Activated CD4-positive, alpha-beta memory T cell treated with anti-CD3 and anti-CD28 coated beads, Interleukin-2, amount 10 ng/mL, durations not matched to agents 7 days and 5 days (primary cell): ENCODE results near the gene KCNAB1. TPM values are rescaled to one million over a fixed set of nuclear protein-coding genes. Genes with fewer than 3 reads are reported as not detected.

Experiments used
- CTCF ChIA-PET: fragments of 350-600 bp; sonication (Branson Sonifier 250); formaldehyde crosslinking; loops from one replicate; lab custom pipeline; 2021; ENCODE audit warnings: antibody characterized with exemption, inconsistent platforms; lab: Charles Lee
- POLR2A ChIA-PET: fragments of 350-600 bp; sonication (Branson Sonifier 250); formaldehyde crosslinking; loops from one replicate; lab custom pipeline; 2021; ENCODE audit warnings: antibody characterized with exemption; lab: Charles Lee
- DNase-seq: peaks from one replicate; pipeline ENCODE4 v3.0.0-alpha.2; 2020
- H3K27ac Mint-ChIP-seq: one replicate; pipeline ENCODE4 v1.8.0; 2021; ENCODE audit warnings: mild to moderate bottlenecking, mixed read lengths
- H3K27me3 Mint-ChIP-seq: one replicate; pipeline ENCODE4 v1.8.0; 2021; ENCODE audit warnings: mixed read lengths
- H3K36me3 Mint-ChIP-seq: one replicate; pipeline ENCODE4 v1.8.0; 2021; ENCODE audit warnings: low read depth, mixed read lengths
- H3K4me1 Mint-ChIP-seq: one replicate; pipeline ENCODE4 v1.8.0; 2021; ENCODE audit warnings: mixed read lengths
- H3K4me3 Mint-ChIP-seq: one replicate; pipeline ENCODE4 v1.8.0; 2021; ENCODE audit warnings: mild to moderate bottlenecking, mixed read lengths
- H3K9me3 Mint-ChIP-seq: one replicate; pipeline ENCODE4 v1.8.0; 2021; ENCODE audit warnings: mixed read lengths
- total RNA-seq, 2 experiments: library from RNA; stranded (reverse); gene quantifications; one replicate each; pipeline ENCODE4 v1.2.3, GENCODE V29; 2021

Gene KCNAB1
- total RNA-seq, 2 experiments from 2014 or later: not detected

DNA sequence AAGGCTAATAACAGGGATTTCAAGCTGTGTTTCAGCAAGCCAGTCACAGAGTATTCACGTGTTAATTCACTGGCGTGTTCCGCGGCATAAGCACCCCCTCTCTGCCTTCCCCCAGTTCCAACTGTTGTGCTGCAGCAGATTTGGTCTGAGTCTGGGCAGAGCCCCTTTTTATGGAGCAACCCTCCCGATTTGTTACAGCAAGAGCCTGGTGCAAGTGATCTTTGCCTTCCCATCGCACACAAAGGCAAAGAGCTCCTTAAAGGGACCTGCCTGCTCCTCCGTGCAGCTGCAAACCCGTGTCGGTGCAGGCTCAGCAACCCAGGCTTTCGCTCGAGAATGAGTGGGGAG is 170.5 kb downstream of the KCNAB1 start:
- H3K27me3 Mint-ChIP-seq: peaks cover 53% of the 10 kb centered on the region
- H3K4me3 Mint-ChIP-seq: no peak overlapping the region
- H3K9me3 Mint-ChIP-seq: no peaks in the 10 kb centered on the region
- H3K4me1 Mint-ChIP-seq: no peaks in the 10 kb centered on the region
- H3K27ac Mint-ChIP-seq: no peak overlapping the region
- POLR2A ChIA-PET: no interaction called here
- CTCF ChIA-PET: no interaction called here
- no peak for DNase-seq
- no peaks in the 10 kb centered on the region for H3K36me3 Mint-ChIP-seq

GRCh38 chr3:156291272-156292123 is 171.1 kb downstream of the KCNAB1 start:
- Mint-ChIP-seq H3K9me3 (no peaks in the 10 kb centered on the region), H3K36me3 (no peaks in the 10 kb centered on the region), H3K4me3 (no peak overlapping the region), H3K27ac (no peak overlapping the region), H3K4me1 (no peaks in the 10 kb centered on the region), H3K27me3 (peaks cover 52% of the 10 kb centered on the region)
- DNase-seq: no peak
- CTCF ChIA-PET: no interaction called here
- POLR2A ChIA-PET: no interaction called here

DNA sequence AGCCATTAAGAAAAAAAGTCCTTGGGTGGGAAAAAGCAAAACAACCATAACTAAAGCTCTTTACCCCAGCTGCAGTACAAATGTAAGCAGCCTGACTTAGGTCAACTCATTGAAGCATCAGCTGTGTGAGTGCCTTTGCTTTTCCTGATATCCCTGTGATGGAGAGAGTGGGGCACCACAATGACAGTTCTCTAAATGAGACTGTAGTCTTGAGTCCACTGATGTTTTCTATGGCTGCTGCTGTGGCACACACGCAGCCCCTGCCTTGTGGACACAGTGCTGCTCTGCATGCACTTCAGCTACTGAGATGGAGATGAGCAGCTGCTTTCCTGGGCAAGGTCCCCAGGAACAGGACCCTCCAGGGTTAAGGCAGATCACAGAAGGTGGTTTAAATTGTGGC is 173.2 kb downstream of the KCNAB1 start:
- Mint-ChIP-seq H3K36me3 (no peaks in the 10 kb centered on the region), H3K27me3 (peaks cover 51% of the 10 kb centered on the region), H3K27ac (no peak overlapping the region), H3K4me3 (no peak overlapping the region), H3K4me1 (no peaks in the 10 kb centered on the region), H3K9me3 (no peaks in the 10 kb centered on the region)
- DNase-seq: no peak
- ChIA-PET CTCF (no interaction called here), POLR2A (interaction anchor here (0.6 kb wide), 1 partner anchor 229 kb away, joined by 6 read pairs; no protein-coding TSS in a partner anchor)

- no peaks in the 10 kb centered on the region for H3K4me1 Mint-ChIP-seq
- ChIA-PET CTCF (interaction anchor here (0.6 kb wide), 1 partner anchor 307 kb away, joined by 4 read pairs; no protein-coding TSS in a partner anchor), POLR2A (no interaction called here)
- no peaks in the 10 kb centered on the region for H3K9me3 Mint-ChIP-seq
- H3K36me3 Mint-ChIP-seq: no peaks in the 10 kb centered on the region
- no peak for DNase-seq
- H3K27me3 Mint-ChIP-seq: peaks cover 24% of the 10 kb centered on the region
- no peak overlapping the region for H3K27ac Mint-ChIP-seq
- no peak overlapping the region for H3K4me3 Mint-ChIP-seq
Measured at GRCh38 chr3:156297582-156297981, 177.2 kb downstream of the KCNAB1 start.

DNA sequence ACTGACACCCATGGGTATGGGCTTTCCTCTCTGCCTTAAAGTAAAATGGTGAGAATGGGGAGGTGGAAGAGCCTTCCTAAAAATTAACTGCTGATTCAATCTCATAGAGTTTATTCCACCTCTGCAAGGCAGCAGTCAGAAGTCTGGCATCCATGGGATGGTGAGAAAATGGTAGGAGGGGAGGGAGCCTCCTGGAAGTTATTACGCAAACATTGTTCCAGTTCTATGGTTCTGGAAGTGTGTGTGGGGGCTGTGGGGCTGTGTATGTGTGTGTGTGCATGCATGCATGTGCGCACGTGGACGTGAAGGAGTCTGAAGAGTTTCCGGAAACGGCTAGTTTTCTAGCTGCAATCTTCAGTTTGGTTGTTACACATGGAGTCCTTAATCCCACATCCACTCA is 177.6 kb downstream of the KCNAB1 start:
- Mint-ChIP-seq H3K27me3 (peaks cover 22% of the 10 kb centered on the region), H3K4me1 (no peaks in the 10 kb centered on the region), H3K9me3 (no peaks in the 10 kb centered on the region), H3K36me3 (no peaks in the 10 kb centered on the region), H3K4me3 (no peak overlapping the region), H3K27ac (no peak overlapping the region)
- POLR2A ChIA-PET: no interaction called here
- CTCF ChIA-PET: no interaction called here
- DNase-seq: no peak

DNA sequence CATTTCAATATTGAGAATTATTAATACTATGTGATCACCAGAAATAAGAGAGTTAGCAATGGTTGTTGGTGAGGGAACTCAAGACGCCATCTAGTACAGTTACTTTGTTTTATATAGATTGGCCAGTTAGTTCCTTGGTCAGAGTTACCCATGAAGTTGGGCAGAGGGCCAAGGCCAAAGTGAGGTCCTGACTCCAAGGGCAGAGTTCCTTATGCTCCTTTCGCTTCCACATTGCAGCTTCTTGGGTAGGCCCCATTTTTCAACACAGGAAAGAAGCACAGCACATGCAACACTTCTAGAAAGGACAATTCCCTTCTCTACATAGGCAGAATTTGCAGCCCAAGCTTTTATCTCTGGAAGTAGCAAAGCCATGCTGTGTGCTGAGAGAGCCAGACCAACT is 178.6 kb downstream of the KCNAB1 start:
- H3K27ac Mint-ChIP-seq: no peak overlapping the region
- H3K27me3 Mint-ChIP-seq: peaks cover 14% of the 10 kb centered on the region
- H3K9me3 Mint-ChIP-seq: no peaks in the 10 kb centered on the region
- H3K36me3 Mint-ChIP-seq: no peaks in the 10 kb centered on the region
- POLR2A ChIA-PET: interaction anchor here (0.6 kb wide), 1 partner anchor 245 kb away, joined by 4 read pairs; no protein-coding TSS in a partner anchor
- H3K4me1 Mint-ChIP-seq: no peaks in the 10 kb centered on the region
- no peak overlapping the region for H3K4me3 Mint-ChIP-seq
- no peak for DNase-seq
- CTCF ChIA-PET: no interaction called here

DNA sequence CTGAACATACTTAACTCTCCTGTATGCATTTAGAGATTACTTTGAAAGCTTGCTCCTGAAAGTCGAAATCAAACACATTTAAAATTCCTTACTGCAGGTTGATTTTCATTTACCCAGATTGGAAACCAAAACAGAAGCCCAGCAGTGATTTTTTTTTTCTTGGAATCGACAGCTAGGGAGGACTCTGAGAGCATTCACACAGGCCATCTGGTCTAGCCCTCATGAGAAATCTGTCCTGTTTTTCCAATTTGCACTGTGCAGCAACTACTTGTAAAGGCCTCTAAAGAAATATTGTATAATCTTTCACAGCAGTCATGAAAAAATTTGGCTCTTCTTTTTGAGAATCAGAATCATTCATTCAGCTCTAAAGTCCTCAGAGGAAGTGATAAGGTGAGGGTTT is 179.2 kb downstream of the KCNAB1 start:
- H3K27ac Mint-ChIP-seq: no peak overlapping the region
- H3K4me1 Mint-ChIP-seq: no peaks in the 10 kb centered on the region
- H3K27me3 Mint-ChIP-seq: peaks cover 10% of the 10 kb centered on the region
- H3K4me3 Mint-ChIP-seq: no peak overlapping the region
- POLR2A ChIA-PET: interaction anchor here (0.6 kb wide), 1 partner anchor 245 kb away, joined by 4 read pairs; no protein-coding TSS in a partner anchor
- no peak for DNase-seq
- CTCF ChIA-PET: no interaction called here
- no peaks in the 10 kb centered on the region for H3K36me3 Mint-ChIP-seq
- no peaks in the 10 kb centered on the region for H3K9me3 Mint-ChIP-seq

DNA sequence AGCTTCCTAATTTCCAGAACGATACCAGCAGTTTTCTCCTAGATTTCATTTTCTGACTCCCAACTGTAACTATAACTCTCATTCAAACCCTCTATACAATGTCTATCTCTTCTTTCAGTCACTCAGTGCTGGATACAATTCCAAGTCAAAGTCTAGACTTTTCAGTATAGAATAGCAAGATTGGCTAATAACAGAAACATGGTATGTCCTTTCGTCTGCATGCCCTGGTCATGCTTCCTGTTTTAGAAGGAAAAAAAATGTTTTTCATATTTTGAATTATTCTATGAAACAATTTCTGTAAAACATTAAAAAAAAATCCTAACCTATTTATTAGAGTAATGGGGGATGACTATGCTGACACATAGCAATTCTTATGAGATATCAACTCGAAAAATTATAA is 180.0 kb downstream of the KCNAB1 start:
- POLR2A ChIA-PET: no interaction called here

GRCh38 chr3:156300929-156301840 is 180.8 kb downstream of the KCNAB1 start:
- H3K27ac Mint-ChIP-seq: no peak overlapping the region
- H3K27me3 Mint-ChIP-seq: peaks cover 13% of the 10 kb centered on the region
- H3K9me3 Mint-ChIP-seq: no peaks in the 10 kb centered on the region
- CTCF ChIA-PET: no interaction called here
- DNase-seq: no peak
- H3K4me1 Mint-ChIP-seq: no peaks in the 10 kb centered on the region
- POLR2A ChIA-PET: no interaction called here
- H3K36me3 Mint-ChIP-seq: no peaks in the 10 kb centered on the region
- no peak overlapping the region for H3K4me3 Mint-ChIP-seq

More for the DNA sequence above, 180.0 kb downstream of the KCNAB1 start:
- CTCF ChIA-PET: no interaction called here
- Mint-ChIP-seq H3K36me3 (no peaks in the 10 kb centered on the region), H3K4me1 (no peaks in the 10 kb centered on the region), H3K27ac (no peak overlapping the region), H3K27me3 (peaks cover 10% of the 10 kb centered on the region), H3K9me3 (no peaks in the 10 kb centered on the region), H3K4me3 (no peak overlapping the region)
- no peak for DNase-seq

DNA sequence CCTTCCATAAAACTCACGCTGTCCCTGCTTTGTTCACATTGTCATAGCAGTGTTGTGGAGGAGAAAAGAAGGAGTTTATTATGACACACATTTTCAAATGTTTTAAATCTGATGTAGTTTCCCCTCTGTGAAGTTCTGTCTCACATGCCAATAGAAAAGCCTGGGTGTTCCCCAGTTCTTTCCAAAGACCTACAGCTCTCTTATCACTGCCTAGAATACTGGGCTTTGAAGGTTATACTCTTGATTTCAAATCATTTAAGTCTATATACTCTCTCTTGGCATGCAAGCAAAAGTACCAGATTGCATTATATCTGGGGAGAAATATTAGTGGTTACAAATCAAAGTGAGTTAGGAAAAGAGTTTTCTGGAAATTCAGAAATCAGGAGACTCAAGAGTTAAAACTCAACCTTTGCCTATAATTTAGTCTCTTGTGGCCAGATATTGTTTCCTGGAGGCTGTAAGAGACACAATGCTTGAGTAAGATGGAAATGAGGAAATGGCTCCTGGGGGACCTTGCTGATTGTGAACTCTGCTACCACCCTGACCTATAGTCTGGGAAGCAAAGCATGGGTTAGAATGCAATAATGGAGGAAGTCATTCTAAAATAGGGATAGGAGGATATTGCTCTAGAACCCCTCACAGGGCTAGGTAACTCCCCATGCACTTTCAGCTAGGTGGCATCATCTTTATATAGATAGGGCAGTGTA is 182.8 kb downstream of the KCNAB1 start:
- H3K36me3 Mint-ChIP-seq: no peaks in the 10 kb centered on the region
- H3K9me3 Mint-ChIP-seq: no peaks in the 10 kb centered on the region
- H3K4me1 Mint-ChIP-seq: no peaks in the 10 kb centered on the region
- peaks cover 15% of the 10 kb centered on the region for H3K27me3 Mint-ChIP-seq
- ChIA-PET POLR2A (no interaction called here), CTCF (no interaction called here)
- H3K27ac Mint-ChIP-seq: no peak overlapping the region
- H3K4me3 Mint-ChIP-seq: no peak overlapping the region
- no peak for DNase-seq

- Mint-ChIP-seq H3K27ac (no peak overlapping the region), H3K4me1 (no peaks in the 10 kb centered on the region), H3K27me3 (peaks cover 17% of the 10 kb centered on the region), H3K4me3 (no peak overlapping the region), H3K9me3 (no peaks in the 10 kb centered on the region), H3K36me3 (no peaks in the 10 kb centered on the region)
- CTCF ChIA-PET: no interaction called here
- DNase-seq: no peak
- POLR2A ChIA-PET: no interaction called here
Measured at GRCh38 chr3:156304406-156304805, 184.0 kb downstream of the KCNAB1 start.

DNA sequence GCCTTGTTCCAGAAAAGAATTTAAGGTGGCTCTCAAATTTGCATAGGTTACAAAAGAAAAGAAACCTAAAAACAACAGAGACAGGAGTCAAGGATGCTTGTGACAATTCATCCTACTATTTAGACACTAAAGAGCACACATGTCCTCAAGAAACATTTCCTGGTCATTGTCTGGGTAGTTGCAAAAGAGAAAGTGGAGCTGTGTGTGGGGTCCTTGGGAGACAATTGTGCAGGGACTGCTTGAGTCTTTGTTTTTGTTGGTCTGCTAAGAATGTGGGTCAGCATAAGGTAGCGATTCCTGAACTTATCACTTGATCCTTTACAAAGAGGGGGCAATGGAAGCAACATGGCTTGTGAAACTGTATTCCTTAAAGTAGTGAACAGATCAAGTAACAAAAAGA is 185.3 kb downstream of the KCNAB1 start:
- H3K4me3 Mint-ChIP-seq: no peak overlapping the region
- peaks cover 13% of the 10 kb centered on the region for H3K27me3 Mint-ChIP-seq
- H3K36me3 Mint-ChIP-seq: no peaks in the 10 kb centered on the region
- no peak overlapping the region for H3K27ac Mint-ChIP-seq
- CTCF ChIA-PET: no interaction called here
- no peaks in the 10 kb centered on the region for H3K4me1 Mint-ChIP-seq
- no peak for DNase-seq
- POLR2A ChIA-PET: no interaction called here
- no peaks in the 10 kb centered on the region for H3K9me3 Mint-ChIP-seq

- no peaks in the 10 kb centered on the region for H3K9me3 Mint-ChIP-seq
- no peak for DNase-seq
Measured at GRCh38 chr3:156307704-156308103, 187.3 kb downstream of the KCNAB1 start.

More at GRCh38 chr3:156307704-156308103, 187.3 kb downstream of the KCNAB1 start:
- Mint-ChIP-seq H3K36me3 (no peaks in the 10 kb centered on the region), H3K4me1 (no peaks in the 10 kb centered on the region), H3K4me3 (no peak overlapping the region), H3K27me3 (peaks cover 9% of the 10 kb centered on the region), H3K27ac (no peak overlapping the region)
- POLR2A ChIA-PET: no interaction called here
- CTCF ChIA-PET: no interaction called here
